Epithelial cell of proximal tubule (primary cell): ENCODE measurements around the gene NSMCE1. TPM values are rescaled to one million over a fixed set of nuclear protein-coding genes. Genes with fewer than 3 reads are reported as not detected.

Experiments used
- DNase-seq: peaks from one replicate; pipeline ENCODE4 v3.0.0-alpha.2; 2011; ENCODE audit warnings: low read depth
- H3K4me3 ChIP-seq: 2 replicates; pipeline ENCODE4 v1.5.1; 2011; ENCODE audit warnings: low read depth, mild to moderate bottlenecking, low read length
- CTCF ChIP-seq: conservative IDR thresholded peaks from 2 replicates; pipeline ENCODE4 v1.5.1; 2012; ENCODE audit warnings: low read depth, mild to moderate bottlenecking, low read length
- total RNA-seq: library from RNA; depleted of rRNA; stranded (reverse); fragments of >200 nt; gene quantifications from 2 replicates; pipeline ENCODE4 v1.2.3, GENCODE V29; 2015

NSMCE1 gene
- total RNA-seq, 1 donor from 2014 or later = 86.3 TPM

DNA sequence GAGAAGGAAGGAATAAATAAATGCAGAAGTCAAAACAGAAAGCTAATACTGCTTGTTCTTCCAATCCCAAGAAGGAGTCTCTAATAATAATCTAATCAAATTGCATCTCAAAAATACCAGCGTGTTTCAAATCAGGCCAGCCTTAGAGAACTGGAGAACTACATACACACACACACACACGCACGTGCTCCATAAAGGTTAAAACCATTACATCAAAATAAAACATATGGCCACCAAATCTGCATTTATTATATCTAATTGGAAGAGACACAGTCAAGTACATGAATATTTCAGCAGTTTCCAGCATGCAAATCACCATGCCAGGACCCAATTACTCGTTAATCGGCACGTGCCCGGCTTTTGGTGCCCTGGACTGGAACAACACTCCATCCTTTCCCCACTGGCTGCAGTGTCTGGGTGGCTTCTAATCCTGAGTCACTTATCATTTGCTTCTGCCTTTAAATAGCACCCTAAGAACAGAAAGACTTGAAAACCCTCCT is 85.6 kb downstream of the NSMCE1 start:
- no peak for DNase-seq
- no peak for TF ChIP-seq CTCF
- no peak overlapping the region for H3K4me3 ChIP-seq

- peak; percentile 24 for TF ChIP-seq CTCF
- H3K4me3 ChIP-seq = no peak overlapping the region
- no peak for DNase-seq
Measured at GRCh38 chr16:27181019-27181790, 87.4 kb downstream of the NSMCE1 start.

DNA sequence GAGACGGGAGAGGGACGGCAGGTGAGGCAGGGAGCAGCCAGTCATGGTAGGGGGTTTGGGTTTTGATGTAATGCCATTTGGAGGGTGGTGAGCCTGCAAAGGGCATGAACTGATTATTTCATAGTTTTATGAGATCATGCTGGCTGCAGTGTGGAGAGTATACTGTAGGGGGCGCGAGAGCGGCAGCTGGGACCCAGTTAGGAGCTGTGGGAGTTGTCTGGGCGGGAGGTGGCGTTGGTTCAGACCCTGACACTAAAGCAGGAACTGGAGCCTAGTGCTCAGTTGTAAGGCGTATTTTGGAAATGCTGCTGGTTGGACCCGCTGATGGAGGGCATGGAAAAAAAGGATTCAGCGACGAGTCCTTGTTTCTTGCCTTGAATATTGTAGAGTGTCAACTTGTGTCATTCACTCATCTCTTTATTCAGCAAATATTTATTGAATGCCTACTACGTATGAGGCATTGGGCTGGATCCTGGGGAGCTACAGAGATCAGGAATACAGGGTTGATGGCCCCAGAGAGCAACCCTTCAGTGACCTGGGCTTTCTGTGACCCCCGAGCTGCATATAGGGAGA is 89.0 kb downstream of the NSMCE1 start:
- H3K4me3 ChIP-seq = no peak overlapping the region
- TF ChIP-seq CTCF = peak; percentile 94
- DNase-seq = no peak

GRCh38 chr16:27177031-27177774 is 91.4 kb downstream of the NSMCE1 start:
- no peak overlapping the region for H3K4me3 ChIP-seq
- DNase-seq = peak; percentile 7
- TF ChIP-seq CTCF = no peak

DNA sequence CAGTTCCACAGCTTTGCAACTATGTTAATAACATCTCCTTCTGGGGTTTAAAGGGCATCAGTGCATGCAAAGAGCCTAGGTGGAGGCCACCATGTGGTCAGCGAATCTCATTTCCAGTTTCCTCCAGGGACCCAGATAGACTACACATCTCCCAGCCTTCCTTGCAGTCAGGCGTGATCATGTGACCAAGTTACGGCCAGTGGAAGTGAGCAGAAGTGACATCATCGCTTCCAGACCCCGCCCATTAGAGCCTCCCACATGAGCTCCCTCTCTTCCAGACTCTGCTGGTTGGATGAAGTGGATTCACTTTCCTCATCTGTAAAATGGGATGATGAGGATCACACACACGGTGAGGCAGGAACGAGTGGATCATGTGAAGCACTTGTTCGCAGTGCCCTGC is 92.7 kb downstream of the NSMCE1 start:
- no peak for TF ChIP-seq CTCF
- no peak for DNase-seq

More for the DNA sequence above, 92.7 kb downstream of the NSMCE1 start:
- H3K4me3 ChIP-seq = no peak overlapping the region

Other genes with a start within 250 kb of the NSMCE1 start
- gene C16orf82, start 201.8 kb downstream of the NSMCE1 start, total RNA-seq = not detected in 2 replicates
- 2.6 and 13.8 TPM in 2 replicates for gene KDM8, start 65.2 kb downstream of the NSMCE1 start, total RNA-seq
- gene IL4R, start 45.2 kb upstream of the NSMCE1 start, total RNA-seq = 33.7 and 36.8 TPM in 2 replicates
- gene IL21R, start 133.4 kb upstream of the NSMCE1 start, total RNA-seq = 0.29 TPM in 1 of 2 replicates, not detected in the other